HUES48 (cell line): Measurements from ENCODE around the gene SLC30A1.
"Not testable (repeated sequence)": the region's sequence is repeated elsewhere in the genome, so short reads cannot be mapped to it uniquely, and the experiment has no call there.

ENCODE experiments used
- H3K27ac ChIP-seq: one replicate; pipeline ENCODE4 v1.7.0; 2013; ENCODE audit warnings: low read depth, low read length, inconsistent platforms
- H3K27me3 ChIP-seq: 2 replicates; pipeline ENCODE4 v1.6.1; 2013; ENCODE audit warnings: mild to moderate bottlenecking, low read length; ENCODE audit not compliant: control insufficient read depth, insufficient read depth
- H3K36me3 ChIP-seq: 2 replicates; pipeline ENCODE4 v1.6.1; 2013; ENCODE audit warnings: low read length; ENCODE audit not compliant: control insufficient read depth, insufficient read depth
- H3K4me1 ChIP-seq: 2 replicates; pipeline ENCODE4 v1.6.1; 2013; ENCODE audit warnings: mild to moderate bottlenecking, low read length; ENCODE audit not compliant: control insufficient read depth, insufficient read depth
- H3K4me3 ChIP-seq: 2 replicates; pipeline ENCODE4 v1.5.1; 2013; ENCODE audit warnings: mild to moderate bottlenecking, low read depth, low read length
- H3K9ac ChIP-seq: 2 replicates; pipeline ENCODE4 v1.6.1; 2013; ENCODE audit warnings: mild to moderate bottlenecking, low read depth, low read length, moderate library complexity
- H3K9me3 ChIP-seq: 2 replicates; pipeline ENCODE4 v1.6.1; 2013; ENCODE audit warnings: low read length; ENCODE audit not compliant: control insufficient read depth, insufficient read depth

The SLC30A1 gene

GRCh38 chr1:211578640-211579439, at the start of gene SLC30A1:
SLC30A1 (minus strand) TSS chr1:211579161; CDS start chr1:211578612, 549 bp downstream.
- Histone ChIP-seq H3K27me3 (no peaks in the 10 kb centered on the region), H3K4me1 (peaks cover 36% of the 10 kb centered on the region), H3K9me3 (no peaks in the 10 kb centered on the region), H3K27ac (peak within 1 kb of the TSS; percentile 73), H3K9ac (peak within 1 kb of the TSS; percentile 63), H3K4me3 (peak within 1 kb of the TSS; percentile 81), H3K36me3 (peaks cover 22% of the 10 kb centered on the region)

GRCh38 chr1:211628417-211628816, 49.5 kb upstream of the SLC30A1 start:
- H3K9me3 ChIP-seq = no peaks in the 10 kb centered on the region
- no peaks in the 10 kb centered on the region for H3K27me3 ChIP-seq
- no peak overlapping the region for H3K27ac ChIP-seq

GRCh38 chr1:211627259-211627658, 48.3 kb upstream of the SLC30A1 start:
- H3K27me3 ChIP-seq = no peaks in the 10 kb centered on the region
- H3K9ac ChIP-seq = no peak overlapping the region
- no peak overlapping the region for H3K27ac ChIP-seq
- H3K36me3 ChIP-seq = no peaks in the 10 kb centered on the region
- H3K9me3 ChIP-seq = no peaks in the 10 kb centered on the region
- no peaks in the 10 kb centered on the region; the same call in 1 of the 2 replicates for H3K4me1 ChIP-seq
- no peak overlapping the region for H3K4me3 ChIP-seq

More at GRCh38 chr1:211628417-211628816, 49.5 kb upstream of the SLC30A1 start:
- no peaks in the 10 kb centered on the region for H3K36me3 ChIP-seq
- H3K4me3 ChIP-seq = no peak overlapping the region
- no peak overlapping the region for H3K9ac ChIP-seq
- no peaks in the 10 kb centered on the region; the same call in 1 of the 2 replicates for H3K4me1 ChIP-seq

- H3K4me1 ChIP-seq, H3K36me3 ChIP-seq, H3K4me3 ChIP-seq, H3K27me3 ChIP-seq, H3K9ac ChIP-seq, H3K9me3 ChIP-seq, H3K27ac ChIP-seq: not testable (repeated sequence)
These were observed 46.9 kb upstream of the SLC30A1 start for GRCh38 chr1:211625866-211626265.

GRCh38 chr1:211625040-211625439, 46.1 kb upstream of the SLC30A1 start:
- H3K4me3 ChIP-seq = no peak overlapping the region
- H3K9me3 ChIP-seq = no peaks in the 10 kb centered on the region
- H3K36me3 ChIP-seq = no peaks in the 10 kb centered on the region
- no peak overlapping the region for H3K27ac ChIP-seq
- no peaks in the 10 kb centered on the region; the same call in 1 of the 2 replicates for H3K4me1 ChIP-seq
- H3K9ac ChIP-seq = no peak overlapping the region
- H3K27me3 ChIP-seq = no peaks in the 10 kb centered on the region

- Histone ChIP-seq H3K9ac (no peak overlapping the region), H3K9me3 (no peaks in the 10 kb centered on the region), H3K27me3 (no peaks in the 10 kb centered on the region), H3K36me3 (no peaks in the 10 kb centered on the region), H3K4me3 (no peak overlapping the region), H3K27ac (no peak overlapping the region), H3K4me1 (no peaks in the 10 kb centered on the region)
These were observed 44.6 kb upstream of the SLC30A1 start for GRCh38 chr1:211623515-211623914.

- Histone ChIP-seq H3K4me1 (no peaks in the 10 kb centered on the region), H3K9me3 (no peaks in the 10 kb centered on the region), H3K27me3 (no peaks in the 10 kb centered on the region), H3K4me3 (no peak overlapping the region), H3K27ac (no peak overlapping the region), H3K9ac (no peak overlapping the region), H3K36me3 (no peaks in the 10 kb centered on the region)
These were observed 42.7 kb upstream of the SLC30A1 start for GRCh38 chr1:211621447-211622198.

- no peaks in the 10 kb centered on the region for H3K4me1 ChIP-seq
- no peak overlapping the region for H3K4me3 ChIP-seq
- no peak overlapping the region for H3K9ac ChIP-seq
- H3K9me3 ChIP-seq = no peaks in the 10 kb centered on the region
- no peak overlapping the region for H3K27ac ChIP-seq
- no peaks in the 10 kb centered on the region for H3K36me3 ChIP-seq
- H3K27me3 ChIP-seq = no peaks in the 10 kb centered on the region
These were observed 41.1 kb upstream of the SLC30A1 start for GRCh38 chr1:211620097-211620496.

- H3K27ac ChIP-seq = no peak overlapping the region
- no peaks in the 10 kb centered on the region for H3K9me3 ChIP-seq
- no peaks in the 10 kb centered on the region for H3K27me3 ChIP-seq
- H3K4me1 ChIP-seq = no peaks in the 10 kb centered on the region
- H3K36me3 ChIP-seq = no peaks in the 10 kb centered on the region
- no peak overlapping the region for H3K9ac ChIP-seq
- no peak overlapping the region for H3K4me3 ChIP-seq
These were observed 40.4 kb upstream of the SLC30A1 start for GRCh38 chr1:211619033-211619996.

GRCh38 chr1:211616965-211617297, 38.0 kb upstream of the SLC30A1 start:
- H3K9me3 ChIP-seq = no peaks in the 10 kb centered on the region
- no peaks in the 10 kb centered on the region for H3K4me1 ChIP-seq
- no peak overlapping the region for H3K27ac ChIP-seq
- H3K4me3 ChIP-seq = no peak overlapping the region
- no peaks in the 10 kb centered on the region for H3K36me3 ChIP-seq
- H3K9ac ChIP-seq = no peak overlapping the region
- no peaks in the 10 kb centered on the region for H3K27me3 ChIP-seq
